Activated CD4-positive, alpha-beta T cell treated with anti-CD3 and anti-CD28 coated beads, Interleukin-2, Interleukin-6, amounts not matched to agents 100 ng/mL and 50 ng/mL, durations not matched to agents 16 hours and 8 hours (primary cell): ENCODE results near the gene ZSCAN22.
"Not testable (repeated sequence)": the region's sequence is repeated elsewhere in the genome, so short reads cannot be mapped to it uniquely, and the experiment has no call there.

Experiments used
- DNase-seq: peaks from one replicate; pipeline ENCODE4 v3.0.0-alpha.2; 2020

Gene ZSCAN22

DNA sequence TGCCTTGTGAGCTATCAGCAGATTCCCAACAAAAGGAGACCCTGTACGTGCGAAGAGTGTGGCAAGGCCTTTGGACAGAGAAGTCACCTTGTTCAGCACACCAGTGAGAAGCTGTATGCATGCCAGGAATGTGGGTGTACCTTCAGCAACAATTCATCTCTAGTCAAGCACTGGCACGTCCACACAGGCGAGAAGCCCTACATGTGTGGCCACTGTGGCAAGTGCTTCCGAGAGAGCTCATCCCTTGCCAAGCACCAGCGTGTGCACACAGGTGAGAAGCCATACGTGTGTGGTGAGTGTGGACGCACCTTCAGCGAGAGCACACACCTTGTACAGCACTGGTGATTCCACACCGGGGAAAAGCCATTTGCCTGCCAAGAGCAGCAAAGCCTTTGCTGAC lies 7.6 kb upstream of the ZSCAN22 start:
- DNase-seq = no peak

DNA sequence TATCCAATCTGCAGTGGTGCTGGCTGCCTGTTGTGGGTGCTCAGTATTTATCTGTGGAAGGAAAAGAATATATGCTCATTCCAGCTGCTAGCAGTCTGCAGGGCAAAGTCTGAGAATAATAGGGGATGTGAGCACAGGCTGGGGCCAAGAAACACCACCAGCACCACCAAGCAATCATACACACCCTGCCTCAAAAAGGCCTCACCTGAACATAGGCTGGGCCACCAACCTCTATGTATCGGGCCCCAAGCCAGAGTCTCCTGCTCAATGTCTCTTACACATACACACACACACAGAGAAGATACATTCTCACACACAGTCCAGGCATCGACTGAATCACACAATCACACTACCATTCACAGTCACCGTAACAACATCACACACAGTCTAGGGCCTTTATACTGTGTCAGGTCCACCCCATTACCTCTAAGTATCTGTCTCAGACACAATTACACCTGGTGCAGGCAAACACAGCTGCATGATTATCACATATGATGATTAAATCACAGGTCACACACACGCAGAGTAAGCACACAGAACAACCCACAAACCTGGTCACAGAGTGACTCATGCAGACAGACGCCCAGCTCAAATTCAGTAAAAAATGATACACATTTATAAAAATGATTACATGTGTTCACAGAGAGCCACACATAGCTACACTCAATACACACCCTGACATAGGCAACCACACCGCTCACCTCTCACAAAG lies 1.3 kb upstream of the ZSCAN22 start:
- DNase-seq = no peak

DNA sequence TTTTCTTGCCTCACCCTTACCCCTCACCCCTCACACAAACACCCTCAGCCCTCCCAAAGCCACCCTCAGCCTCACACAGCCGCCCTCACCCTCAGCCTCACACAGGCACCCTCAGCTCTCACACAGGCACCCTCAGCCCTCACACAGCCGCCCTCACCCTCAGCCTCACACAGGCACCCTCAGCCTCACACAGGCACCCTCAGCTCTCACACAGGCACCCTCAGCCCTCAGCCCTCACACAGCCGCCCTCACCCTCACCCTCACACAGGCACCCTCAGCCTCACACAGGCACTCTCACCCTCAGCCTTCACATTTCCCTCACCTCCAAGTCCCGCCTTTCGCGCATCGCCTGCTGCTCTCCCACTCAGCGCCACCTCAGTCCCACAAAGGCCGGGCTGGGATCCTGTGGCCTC lies 287 bp upstream of the ZSCAN22 start:
- no peak for DNase-seq

DNA sequence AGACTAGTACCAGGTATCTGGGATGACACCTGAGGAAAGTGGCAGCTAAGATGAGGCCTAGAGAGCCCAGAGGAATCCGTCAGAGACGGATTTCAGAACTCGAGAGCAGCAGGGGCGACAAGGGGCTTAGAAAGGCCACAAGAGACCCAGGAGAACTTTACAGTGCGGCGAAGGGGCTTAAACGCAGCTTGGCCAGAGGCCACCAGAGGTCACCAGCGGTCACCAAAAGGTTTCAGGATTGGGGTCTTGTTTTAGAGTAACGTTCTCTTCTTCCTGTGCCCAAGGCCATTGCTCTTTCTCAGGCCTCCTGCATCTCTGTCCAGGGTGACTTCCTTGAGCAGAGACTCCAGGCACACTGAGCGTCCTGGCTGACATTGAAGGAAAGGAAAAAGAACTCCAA lies 2.2 kb downstream of the ZSCAN22 start:
- peak; percentile 24 for DNase-seq

DNA sequence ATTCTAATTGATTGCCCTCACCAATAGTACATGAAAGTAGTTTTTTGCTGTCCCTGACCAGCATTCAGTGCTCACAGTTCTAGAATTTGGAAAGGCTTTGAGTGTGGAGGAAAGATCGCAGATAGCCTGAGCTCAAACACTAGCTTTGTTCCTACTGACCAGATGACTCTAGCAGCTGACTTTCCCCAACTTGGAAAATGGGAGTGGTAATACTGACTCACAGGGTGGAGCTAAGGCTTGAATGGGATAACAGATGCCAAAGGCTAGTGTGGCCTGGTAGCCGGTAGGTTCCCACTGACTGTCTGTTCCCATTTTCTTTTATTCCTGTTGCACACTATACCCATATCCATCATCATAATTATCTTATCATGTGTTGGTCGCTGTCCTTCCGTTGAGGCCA lies 3.7 kb downstream of the ZSCAN22 start:
- no peak for DNase-seq

DNA sequence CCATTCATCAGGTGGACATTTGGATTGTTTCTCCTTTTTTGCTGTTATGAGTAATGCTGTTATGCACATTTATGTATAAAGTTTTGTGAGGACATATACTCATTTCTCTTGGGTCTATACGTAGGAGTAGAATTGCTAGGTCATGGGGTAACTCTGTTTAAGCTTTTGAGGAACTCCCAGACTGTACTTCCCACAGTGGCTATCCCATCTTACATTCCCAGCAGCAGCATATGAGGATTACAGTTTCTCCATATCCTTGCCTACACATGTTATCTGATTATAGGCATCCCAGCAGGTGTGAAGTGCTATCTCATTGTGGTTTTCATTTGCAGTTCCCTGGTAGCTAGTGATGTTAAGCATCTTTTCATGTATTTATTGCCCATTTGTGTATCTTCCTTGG lies 5.9 kb downstream of the ZSCAN22 start:
- no peak for DNase-seq

DNA sequence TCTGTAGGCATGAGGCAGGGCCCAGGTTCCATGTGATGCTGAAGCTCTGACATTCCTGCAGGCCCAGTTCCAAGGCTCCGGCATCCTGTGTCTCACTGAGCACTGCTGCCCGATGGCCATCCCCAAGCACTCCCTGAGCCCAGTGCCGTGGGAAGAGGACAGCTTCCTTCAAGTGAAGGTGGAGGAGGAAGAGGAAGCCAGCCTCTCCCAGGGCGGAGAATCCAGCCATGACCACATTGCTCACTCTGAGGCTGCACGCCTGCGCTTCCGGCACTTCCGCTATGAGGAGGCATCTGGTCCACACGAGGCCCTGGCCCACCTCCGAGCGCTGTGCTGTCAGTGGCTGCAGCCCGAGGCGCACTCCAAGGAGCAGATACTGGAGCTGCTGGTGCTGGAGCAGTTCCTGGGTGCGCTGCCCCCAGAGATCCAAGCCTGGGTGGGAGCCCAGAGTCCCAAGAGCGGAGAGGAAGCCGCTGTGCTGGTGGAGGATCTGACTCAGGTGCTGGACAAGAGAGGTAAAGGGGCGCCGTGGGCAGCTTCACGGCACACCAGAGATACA lies 8.0 kb downstream of the ZSCAN22 start:
- no peak for DNase-seq

DNA sequence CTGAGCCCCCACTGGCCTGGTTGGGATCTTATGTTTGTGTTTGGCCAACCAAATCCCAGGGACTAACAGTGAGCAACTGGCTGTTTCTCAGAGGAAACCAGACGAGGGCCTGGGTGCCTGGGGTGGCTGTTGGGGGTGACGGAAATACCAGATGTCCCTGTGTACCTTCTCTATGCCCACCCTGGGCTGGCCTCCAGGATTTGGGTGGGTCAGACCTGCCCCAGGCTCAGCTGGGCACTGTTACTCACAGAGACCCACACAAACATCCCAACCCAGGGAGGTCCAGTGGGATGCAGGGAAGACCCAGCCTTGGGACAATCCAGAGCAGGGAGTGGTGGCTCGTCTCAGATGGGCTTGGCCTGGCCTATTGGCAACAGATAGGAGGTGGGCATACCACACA lies 8.8 kb downstream of the ZSCAN22 start:
- DNase-seq = no peak

DNA sequence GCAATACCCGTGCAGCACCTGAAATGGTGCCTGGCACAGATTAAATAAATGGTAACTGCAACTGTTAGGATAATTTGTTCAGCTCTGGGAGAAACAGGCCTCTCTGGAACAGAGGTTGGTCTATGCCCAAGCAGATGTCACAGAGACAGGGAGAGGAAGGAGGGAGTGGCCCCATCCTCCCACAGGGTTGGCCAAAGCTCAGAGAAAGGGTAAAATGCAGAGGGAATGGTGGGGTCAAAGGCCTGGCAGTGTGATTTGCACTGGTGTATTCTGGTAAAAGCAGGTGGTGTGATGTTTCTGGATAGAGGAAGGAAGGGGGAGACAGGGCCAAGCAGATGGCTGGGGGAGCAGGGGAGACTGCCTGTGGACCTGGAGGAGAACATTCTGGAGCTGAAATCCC lies 9.4 kb downstream of the ZSCAN22 start:
- no peak for DNase-seq

DNA sequence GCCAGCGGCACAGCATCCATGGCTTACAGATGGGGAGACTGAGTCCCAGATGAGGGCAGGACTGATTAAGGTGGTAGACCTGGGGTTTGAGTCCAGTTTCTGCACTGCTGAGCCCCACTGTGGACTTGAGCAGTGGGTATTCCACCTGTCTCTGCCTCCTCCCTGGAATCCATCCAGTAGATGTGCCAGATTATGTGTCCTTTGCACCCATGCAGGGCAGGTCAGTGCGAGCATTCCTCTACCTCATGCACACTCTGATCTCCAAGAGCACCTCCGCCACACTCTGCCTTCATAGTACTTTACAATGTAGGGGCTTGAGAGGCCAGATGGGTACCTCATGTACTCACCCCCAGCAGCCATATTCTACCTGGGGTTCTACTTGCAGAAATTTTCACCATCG lies 10.0 kb downstream of the ZSCAN22 start:
- DNase-seq = no peak

DNA sequence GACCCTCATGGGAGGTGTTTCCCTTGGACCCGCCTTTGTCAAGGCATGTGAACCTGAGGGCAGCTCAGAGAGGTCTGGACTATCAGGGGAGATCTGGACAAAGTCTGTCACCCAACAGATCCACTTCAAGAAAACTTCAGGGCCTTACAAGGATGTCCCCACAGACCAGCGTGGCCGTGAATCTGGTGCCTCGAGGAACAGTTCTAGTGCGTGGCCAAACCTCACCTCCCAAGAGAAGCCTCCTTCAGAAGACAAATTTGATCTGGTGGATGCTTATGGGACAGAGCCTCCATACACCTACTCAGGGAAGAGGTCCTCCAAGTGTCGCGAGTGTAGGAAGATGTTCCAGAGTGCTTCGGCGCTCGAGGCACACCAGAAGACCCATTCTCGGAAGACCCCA lies 11.5 kb downstream of the ZSCAN22 start:
- no peak for DNase-seq

DNA sequence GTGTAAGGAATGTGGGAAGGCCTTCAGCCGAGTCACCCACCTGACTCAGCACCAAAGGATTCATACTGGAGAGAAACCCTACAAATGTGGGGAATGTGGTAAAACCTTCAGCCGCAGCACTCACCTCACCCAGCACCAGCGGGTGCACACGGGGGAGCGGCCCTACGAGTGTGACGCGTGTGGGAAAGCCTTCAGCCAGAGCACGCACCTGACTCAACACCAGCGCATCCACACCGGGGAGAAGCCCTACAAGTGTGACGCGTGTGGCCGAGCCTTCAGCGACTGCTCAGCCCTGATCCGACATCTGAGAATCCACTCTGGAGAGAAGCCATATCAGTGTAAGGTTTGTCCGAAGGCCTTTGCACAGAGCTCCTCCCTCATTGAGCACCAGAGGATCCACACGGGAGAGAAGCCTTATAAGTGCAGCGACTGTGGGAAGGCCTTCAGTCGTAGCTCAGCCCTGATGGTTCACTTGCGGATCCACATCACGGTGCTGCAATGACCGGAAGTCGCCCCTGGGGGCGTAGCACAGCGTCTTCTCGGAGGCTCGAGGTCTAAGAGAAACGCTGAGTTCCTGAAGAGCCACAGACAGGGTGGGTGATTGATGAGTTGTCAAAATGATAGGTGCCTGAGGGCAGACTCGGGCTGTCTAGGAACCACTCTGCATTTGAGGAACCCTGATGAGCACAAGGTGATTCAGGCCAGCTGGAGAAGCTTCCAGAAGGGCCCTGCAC lies 12.2 kb downstream of the ZSCAN22 start:
- no peak for DNase-seq

DNA sequence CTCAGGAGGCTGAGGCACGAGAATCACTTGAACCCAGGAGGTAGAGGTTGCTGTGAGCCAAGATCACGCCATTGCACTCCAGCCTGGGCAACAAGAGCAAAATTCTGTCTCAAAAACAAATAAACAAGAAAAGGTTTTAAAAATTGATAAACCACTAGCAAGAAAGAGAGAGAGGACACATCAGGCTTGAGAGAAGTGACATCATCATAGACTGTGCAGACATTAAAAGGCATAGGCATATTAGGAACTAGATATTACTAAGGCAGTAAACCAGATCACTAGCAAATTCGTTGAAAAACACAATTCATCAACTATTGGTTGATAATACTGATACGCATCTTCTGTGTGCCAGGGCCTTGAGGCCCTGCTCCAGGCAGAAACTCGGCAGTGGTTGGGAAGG lies 18.8 kb downstream of the ZSCAN22 start:
- no peak for DNase-seq

DNA sequence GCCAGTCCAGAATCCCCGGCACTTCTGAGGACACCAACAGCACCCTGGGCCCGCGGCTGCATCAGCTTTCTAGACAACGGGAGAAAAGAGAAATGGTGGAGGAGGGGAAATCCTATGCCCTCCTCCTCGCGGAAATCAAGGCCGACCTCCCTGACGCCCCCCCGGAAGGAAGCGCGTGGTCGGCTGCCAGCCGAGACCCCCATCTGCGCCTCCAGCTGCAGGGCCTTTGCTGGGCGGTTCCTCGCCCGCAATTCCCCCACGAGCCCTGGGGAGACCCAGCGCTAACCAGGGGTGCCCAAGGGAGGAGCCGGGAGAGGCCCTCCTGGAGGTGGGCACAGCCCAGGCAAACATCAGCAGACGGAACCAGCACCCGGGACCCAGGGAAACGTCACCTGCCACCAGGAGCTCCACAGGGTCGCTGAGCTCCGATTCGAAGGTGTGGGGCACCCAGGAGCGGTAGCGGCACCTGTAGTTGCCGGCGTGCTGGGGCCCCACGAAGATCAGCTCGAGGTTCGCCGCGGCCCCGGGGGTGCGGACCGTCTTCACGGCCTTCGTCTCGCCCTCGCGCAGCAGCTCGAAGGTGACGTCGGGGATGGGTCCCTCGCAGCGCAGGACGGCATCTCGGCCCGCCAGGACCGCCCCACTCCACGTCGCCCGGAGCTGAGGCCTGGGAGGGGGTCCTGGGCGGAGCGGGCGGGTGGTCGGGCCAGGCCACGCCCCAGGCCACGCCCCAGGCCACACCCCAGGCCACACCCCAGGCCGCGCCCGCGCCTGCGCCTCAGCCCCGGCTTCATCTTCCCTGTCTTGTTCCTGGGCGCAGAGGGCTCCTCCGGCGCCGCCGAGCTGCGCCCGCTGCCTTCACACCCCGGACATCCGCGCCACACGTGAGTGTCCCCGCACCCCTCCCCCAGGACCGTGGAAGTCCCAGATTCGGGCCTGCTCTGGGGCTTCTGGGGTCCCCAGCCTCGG lies 20.5 kb downstream of the ZSCAN22 start:
- peak; percentile 84 for DNase-seq

DNA sequence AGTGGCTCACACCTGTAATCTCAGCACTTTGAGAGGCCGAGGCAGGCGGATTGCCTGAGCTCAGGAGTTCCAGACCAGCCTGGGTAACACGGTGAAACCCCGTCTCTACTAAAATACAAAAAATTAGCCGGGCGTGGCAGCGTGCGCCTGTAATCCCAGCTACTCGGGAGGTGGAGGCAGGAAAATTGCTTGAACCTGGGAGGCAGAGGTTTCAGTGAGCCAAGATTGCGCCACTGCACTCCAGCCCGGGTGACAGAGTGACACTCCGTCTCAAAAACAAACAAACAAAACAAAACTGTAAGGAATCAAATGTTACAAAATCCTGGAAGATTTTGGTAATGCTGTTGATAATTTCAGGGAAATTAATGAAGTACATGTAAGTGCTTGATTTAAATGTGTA lies 21.3 kb downstream of the ZSCAN22 start:
- not testable (repeated sequence) for DNase-seq

DNA sequence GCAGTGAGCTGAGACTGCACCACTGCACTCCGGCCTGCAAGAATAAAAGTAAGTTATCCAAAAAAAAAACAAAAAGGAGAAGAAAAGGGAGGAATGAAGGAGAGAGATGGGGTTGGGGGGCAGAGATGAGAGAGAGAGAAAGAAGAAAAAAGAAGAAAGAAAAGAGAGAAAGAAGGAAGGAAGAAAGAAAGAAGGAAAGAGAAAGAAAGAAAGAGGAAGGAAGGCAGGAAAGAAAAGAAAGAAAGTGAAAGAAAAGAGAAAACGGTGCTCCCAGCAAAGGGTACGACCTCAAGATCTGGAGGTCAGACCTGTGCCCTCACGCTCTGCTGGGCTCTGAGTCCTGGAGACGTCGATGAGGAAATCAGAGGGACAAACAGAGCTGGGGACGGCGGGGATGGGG lies 22.8 kb downstream of the ZSCAN22 start:
- DNase-seq = no peak

DNA sequence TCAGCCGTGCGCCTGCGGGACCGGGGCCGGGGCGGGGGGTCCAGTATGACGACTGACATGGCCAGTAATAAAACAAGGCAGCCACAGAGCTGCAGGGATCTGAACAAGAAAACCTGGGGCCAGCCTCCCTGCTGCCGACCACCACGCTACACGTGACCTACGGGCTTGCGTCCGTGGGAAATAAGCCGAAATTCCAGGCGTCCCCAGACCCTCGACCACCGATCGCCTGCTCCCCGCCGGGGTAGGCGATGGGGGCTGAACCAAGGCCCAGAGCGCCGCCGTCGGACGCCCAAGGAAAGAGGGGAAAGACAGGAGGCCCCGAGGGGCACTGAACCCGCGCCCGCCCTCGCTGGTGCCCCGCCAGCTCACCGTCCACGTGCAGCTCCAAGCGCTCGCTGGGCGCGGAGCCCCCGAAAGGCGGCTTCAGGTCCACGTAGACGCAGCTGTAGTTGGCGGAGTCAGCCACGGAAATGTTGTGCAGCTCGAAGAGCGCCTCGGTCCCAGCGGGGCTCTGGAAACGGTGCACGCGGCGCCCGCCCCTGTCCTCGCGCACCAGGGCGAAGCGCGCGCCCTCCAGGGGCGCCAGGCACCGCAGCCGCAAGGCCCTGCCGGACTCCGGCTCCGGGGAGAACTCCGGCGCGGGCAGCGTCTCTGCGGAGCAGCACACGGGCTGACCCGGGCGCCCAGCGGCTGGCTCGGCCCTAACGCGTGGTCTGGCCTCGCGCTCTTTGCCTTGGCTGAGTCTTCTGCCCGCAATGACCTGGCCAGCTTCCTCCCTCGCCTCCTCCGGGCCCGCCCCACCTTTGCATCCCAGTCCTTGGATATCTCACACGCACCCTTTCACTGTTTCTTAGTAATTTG lies 23.4 kb downstream of the ZSCAN22 start:
- no peak for DNase-seq

DNA sequence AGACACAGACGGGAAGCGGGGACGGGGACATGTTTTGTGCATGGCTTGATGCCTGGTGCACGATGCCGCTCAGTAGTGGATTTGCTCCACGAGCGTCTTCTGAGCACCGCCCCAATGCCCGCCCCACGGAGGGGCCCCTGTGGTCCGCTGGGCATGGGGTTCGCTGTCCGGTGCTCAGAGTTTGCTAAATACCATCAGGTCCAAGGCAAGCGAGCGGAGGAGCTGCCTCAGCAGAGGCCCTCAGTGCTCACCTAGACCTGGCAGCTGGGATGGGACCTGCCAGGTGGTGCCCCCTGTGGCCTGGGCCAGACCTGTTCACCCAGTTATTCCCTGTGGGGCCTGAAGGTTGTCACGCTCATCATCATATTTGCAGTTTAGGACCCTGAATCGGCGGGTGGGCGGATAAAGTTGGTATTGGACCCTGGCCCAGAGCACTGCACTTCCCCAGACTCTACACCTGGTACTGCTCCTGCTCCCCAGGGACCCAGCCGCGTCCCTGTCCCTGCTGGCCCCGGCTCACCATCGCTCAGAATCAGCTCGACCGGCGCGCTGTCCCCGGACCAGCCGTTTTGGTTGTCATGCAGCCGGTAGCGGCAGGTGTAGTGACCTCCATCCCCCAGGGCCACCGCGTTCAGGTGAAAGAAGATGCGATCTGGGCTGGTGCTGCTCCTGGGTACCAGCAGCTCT lies 24.2 kb downstream of the ZSCAN22 start:
- no peak for DNase-seq

DNA sequence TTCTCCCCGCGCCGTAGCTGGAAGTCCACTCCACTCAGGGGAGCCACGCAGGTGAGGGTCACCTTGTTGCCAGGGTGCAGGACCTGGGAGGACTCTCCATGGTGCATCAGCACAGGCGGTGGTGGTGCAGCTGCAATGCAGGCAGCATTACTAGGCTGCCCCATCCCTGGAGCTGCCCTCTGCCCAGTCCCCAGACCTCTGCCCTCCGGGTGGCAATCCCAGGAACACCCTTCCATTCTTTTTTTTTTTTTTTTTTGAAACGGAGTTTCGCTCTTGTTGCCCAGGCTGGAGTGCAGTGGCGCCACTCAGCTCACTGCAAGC lies 24.7 kb downstream of the ZSCAN22 start:
- no peak for DNase-seq

DNA sequence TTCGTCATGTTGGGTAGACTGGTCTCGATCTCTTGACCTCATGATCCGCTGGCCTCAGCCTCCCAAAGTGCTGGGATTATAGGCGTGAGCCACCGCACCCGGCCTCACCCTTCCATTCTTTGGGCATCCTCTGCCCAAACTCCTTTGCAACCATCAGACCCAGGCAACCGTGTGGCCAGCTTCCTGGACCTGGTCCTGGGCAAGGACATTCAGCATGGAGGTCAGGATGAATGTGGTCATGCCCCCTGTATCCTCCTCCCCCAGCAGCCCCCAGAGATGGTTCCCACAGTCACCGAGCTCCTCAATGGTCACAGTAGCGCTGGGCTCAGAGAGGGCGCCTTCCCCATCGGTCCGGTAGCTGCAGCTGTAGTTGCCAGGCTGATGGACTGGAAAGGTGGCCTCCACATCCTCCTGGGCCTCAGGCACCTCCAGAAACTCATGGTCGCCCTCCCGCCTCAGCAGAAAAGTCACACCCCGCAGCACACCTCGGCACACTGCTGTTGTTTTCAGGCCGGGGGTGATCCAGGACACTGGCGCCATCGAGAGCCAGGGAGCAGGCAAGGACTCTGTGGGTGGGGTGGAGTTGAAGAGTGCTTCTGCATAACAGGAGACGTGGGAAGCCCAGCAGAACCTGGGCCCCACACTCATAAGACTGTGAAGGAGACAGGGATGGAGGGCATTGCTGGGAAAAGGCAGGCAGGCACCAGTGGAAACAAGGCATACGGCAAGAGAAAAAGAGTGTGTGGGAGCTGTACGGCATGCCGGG lies 25.4 kb downstream of the ZSCAN22 start:
- DNase-seq = no peak
